NCI-H2171 treated with DMSO at 0.1 percent for 48 hours (cell line): Measurements from ENCODE around the gene PTPRB.

Experiments used
- DNase-seq: peaks from one replicate; lab custom pipeline; 2025; lab: John Stamatoyannopoulos, UW

PTPRB gene

DNA sequence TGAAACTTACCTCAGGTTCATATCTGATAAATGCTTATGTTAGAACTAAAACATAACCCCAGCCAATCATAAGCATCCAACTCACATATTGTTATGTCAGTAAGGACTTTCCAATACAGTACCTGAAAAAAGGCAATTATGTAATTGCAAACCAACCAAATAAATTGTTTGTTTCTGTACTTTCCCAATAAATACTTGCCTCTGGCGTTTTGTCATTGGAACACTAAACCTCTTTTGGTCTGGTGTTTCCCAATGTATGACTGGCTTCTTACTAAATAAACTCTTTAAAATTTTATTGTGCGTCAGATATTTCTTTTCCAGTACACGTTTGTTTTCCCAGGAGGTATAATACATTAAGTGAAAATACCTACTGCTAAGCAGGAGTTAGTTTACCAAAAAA lies 6.7 kb upstream of the PTPRB start:
- no peak for DNase-seq

GRCh38 chr12:70641691-70642090 lies 4.5 kb upstream of the PTPRB start:
- DNase-seq: no peak

GRCh38 chr12:70640901-70641300 lies 3.7 kb upstream of the PTPRB start:
- DNase-seq: no peak

- DNase-seq: no peak
Measured at GRCh38 chr12:70639535-70639934, 2.3 kb upstream of the PTPRB start.

DNA sequence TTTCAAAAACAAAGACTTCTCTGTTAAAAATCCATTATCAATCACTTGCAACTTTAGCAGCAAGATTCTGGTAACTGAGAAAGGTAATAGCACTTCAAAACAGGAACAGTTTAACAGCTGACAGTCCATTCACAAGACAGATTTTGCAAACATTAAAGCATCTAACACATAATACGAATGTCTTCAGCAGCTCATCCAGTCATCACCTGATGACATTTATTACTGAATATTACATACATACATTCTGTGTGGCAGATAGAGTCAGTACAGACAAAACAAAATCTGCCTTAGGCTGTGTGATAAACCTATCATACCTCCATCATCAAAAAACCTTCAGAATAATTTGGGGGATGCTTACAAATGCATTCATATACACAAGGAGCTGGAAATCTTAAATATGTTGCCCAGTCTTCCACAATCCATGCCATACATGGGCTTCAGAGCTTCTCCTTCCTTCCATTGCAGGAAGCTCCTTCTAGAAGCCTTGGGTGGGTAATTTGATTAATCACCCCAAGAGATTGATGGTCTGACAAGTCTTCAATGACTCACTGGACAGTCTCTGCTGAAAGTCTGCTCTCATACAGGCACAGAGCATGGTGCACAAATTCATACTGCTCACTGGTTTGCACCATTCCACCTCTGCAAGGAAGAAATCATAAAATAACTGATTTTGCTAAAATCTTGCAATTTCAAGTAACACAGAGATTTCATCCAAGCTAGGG lies 1.6 kb upstream of the PTPRB start:
- no peak for DNase-seq

GRCh38 chr12:70635755-70636154 lies 1.5 kb downstream of the PTPRB start:
- DNase-seq: no peak

GRCh38 chr12:70628701-70629480 lies 8.3 kb downstream of the PTPRB start:
- DNase-seq: no peak

- no peak for DNase-seq
Measured at GRCh38 chr12:70627677-70628076, 9.6 kb downstream of the PTPRB start.

DNA sequence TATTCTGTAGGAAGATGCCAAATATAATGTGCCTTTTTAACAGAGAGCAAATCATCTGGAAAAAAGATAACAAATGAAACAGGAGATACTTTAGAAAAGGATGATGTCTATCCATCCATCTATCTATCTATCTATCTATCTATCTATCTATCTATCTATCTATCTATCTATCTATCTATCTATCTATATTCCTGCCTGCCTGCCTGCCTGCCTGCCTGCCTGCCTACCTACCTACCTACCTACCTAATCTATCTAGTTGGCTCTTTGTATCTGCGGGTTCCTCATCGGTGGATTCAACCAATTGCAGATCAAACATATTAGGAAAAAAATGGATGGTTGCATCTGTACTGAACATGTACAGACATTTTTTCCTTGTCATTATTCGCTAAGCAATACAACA lies 11.0 kb downstream of the PTPRB start:
- no peak for DNase-seq

GRCh38 chr12:70619471-70620152 lies 17.6 kb downstream of the PTPRB start:
- no peak for DNase-seq

- DNase-seq: no peak
Measured at GRCh38 chr12:70618371-70618770, 18.9 kb downstream of the PTPRB start.

GRCh38 chr12:70617450-70617849 lies 19.8 kb downstream of the PTPRB start:
- DNase-seq: no peak

DNA sequence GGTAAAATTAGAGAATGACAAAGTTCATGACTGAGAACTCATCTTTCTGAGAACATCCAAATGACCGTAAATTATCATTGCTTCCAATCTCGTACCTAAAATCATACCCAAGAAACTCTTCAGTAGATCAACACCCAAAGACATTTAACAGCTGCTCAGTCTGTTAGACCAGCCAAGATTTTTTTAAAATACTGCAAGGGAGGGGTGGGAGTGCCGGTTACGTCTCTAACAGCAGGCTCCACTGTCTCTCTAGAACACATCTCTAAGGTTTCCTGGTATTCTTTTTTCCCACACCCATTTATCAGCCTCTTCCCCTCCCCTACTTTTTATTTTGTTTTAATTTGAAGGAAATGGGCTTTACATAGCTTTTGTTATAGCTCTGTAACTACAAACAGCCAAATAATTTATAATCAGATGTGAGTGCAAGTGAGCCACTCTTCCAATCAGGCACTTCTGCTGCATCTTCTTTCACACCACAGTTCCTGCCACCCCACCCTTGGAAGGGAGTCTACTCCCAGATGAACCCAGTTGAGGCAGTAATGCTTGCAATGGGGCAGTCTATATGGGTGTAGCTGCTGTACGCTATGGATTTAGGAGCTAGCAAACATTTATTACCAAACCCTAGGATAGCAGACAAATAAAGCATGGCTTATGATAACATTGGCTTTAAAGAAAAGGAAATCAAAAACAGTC lies 21.9 kb downstream of the PTPRB start:
- peak; percentile 4 for DNase-seq

DNA sequence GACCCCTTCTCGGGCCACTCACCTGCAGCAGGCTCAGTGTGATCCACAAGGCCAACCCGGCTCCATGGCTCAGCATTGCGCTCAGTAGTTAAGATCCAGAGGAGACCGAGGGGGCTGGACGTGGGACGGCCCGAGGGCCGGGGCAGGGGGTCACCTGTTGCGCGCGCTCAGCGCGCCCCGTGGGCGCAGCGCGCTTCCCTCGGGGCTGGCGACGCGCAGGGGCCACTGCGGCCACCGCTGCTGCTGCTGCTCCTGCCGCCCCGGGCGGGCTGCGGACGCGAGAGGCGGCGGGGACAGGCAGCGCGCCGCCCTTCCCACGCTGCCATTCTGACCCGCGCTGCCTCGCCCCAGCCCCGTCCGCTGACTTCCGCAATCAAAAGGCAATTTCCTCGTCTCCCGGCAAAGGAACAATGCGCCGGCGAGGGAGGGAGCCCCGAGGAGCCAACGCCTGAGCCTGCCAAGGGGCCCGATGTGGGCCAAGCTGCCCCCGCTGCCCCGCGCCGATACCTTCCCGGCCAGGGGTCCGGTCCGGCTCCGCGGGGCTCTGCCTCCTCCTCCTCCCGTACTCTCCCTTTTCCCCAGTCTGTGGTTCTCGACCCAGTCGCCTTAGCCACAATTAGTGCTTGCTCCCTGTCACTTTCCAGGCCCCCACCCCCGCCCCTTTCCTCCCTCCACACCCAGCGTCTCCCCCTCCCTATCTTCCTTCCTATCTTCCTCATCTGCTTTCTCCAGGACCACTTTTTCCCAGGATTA lies 27.3 kb downstream of the PTPRB start:
- DNase-seq: no peak

DNA sequence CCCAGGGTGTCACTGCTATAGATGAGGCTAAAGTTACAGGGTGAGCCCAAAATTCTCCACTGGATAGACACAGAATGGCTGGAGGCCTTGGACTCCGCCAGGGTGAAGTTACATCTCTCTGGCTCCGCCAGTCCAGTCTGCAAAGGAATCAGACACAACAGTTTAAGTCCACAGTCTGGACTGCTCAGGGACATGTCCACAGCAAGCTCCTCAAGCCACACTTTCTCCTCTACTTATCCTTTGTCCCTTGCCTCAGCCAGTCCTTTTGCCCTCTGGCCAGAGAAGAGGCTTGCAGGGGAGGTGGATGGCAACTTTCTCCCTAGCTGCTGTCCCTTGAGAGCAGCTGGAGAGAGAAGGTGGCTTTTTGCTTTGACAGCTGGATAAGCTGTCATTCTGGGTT lies 28.0 kb downstream of the PTPRB start:
- no peak for DNase-seq

DNA sequence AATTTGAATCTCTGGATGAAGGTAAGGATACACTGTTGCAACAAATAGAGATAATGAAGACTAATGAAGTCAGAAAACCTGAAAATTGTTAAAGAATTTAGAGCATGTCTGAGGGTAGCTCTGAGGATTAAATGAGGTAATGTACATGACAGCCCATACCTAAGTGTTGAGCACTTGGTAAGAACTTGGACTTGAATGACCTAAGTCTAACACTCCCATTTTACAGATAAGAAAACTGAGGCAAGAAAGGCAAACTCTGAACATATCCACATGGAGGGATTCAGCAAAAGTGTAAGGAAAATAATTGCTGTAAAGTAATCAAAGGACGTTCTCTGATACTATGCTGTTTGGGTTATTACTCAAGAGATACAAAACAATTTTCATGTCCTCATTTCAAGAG lies 29.0 kb downstream of the PTPRB start:
- DNase-seq: no peak

- DNase-seq: no peak
Measured at GRCh38 chr12:70607107-70607506, 30.1 kb downstream of the PTPRB start.

DNA sequence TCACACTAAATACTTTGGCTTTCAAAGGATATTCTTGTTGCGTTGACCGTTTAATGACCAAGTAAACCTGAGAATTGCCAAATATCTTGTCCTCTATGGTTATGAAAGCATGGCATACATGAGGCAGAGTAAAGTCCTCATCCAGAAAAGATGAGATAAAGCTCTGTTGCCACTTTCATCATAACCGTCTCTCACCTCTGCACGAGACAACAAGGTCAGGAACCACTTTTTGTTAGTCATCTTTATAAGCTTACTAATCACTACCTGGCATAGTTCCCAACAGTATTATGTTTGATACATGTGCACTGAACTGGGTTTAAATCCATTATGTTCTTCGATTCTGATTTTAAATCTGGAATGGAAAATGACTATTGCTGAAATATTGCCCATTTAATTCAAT lies 31.3 kb downstream of the PTPRB start:
- DNase-seq: no peak

DNA sequence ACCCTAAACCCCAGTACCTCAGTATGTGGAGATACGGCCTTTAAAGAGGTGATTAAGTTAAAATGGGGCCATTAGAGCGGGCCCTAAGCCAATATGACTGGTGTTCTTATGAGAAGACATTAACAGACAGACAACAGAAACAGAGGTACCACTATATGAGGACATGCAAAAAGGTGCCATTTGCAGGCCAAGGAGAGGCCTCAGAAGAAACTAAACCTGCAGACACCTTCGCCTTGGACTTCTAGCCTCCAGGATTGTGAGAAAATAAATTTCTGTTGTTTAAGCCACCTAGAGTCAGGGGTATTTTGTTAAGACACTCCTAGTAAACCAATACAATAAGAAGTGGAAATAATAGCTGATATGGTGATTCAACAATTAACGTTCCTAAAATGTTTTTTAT lies 32.6 kb downstream of the PTPRB start:
- DNase-seq: no peak

- DNase-seq: no peak
Measured at GRCh38 chr12:70603044-70603443, 34.2 kb downstream of the PTPRB start.

GRCh38 chr12:70598467-70599193 lies 38.6 kb downstream of the PTPRB start:
- no peak for DNase-seq
